Heart right ventricle (tissue), 16 donors: ENCODE measurements around the gene PIK3R2. TPM values are rescaled to one million over a fixed set of nuclear protein-coding genes. Genes with fewer than 3 reads are reported as not detected.

ENCODE experiments used
- ATAC-seq, 8 donors: fragments of 200-7000 bp; cut with Tn5 transposase; one replicate each; pipeline ENCODE4 v1.9.1; 2020; ENCODE audit warnings: mild to moderate bottlenecking in 8 of 8, moderate library complexity in 8 of 8, moderate number of reproducible peaks in 1 of 8
- DNase-seq, 2 donors: peaks; one replicate each; pipeline ENCODE4 v3.0.0-alpha.2; 2020
- H3K27ac ChIP-seq, 10 donors: fragments of 200-600 bp; sonication (generic) in 2 of 10; one replicate each; pipeline versions ENCODE4 v1.5.0 to v1.8.0; 2020 to 2022; ENCODE audit warnings: mild to moderate bottlenecking in 3 of 10
- H3K27me3 ChIP-seq, 7 donors: fragments of 200-600 bp; one replicate each; pipeline ENCODE4 v1.8.0; 2021 to 2022; ENCODE audit warnings: mild to moderate bottlenecking in 2 of 7
- H3K36me3 ChIP-seq, 9 donors: fragments of 200-600 bp; sonication (generic) in 1 of 9; one replicate each; pipeline versions ENCODE4 v1.5.0 to v1.8.0; 2020 to 2022; ENCODE audit warnings: mild to moderate bottlenecking in 2 of 9
- H3K4me1 ChIP-seq, 9 donors: fragments of 200-600 bp; sonication (generic) in 1 of 9; one replicate each; pipeline versions ENCODE4 v1.5.0 to v1.8.0; 2020 to 2022; ENCODE audit warnings: mild to moderate bottlenecking in 4 of 9
- H3K4me3 ChIP-seq, 10 donors: fragments of 200-600 bp; sonication (generic) in 2 of 10; one replicate each; pipeline versions ENCODE4 v1.5.0 to v1.8.0; 2020 to 2022; ENCODE audit warnings: mild to moderate bottlenecking in 7 of 10, moderate library complexity in 2 of 10
- H3K9me3 ChIP-seq, 11 donors: fragments of 200-600 bp in 10 of 11; sonication (generic) in 2 of 11; one replicate each; pipeline versions ENCODE4 v1.5.0 to v1.8.0; 2013 to 2022; ENCODE audit warnings: mild to moderate bottlenecking in 2 of 11, control low read depth in 1 of 11, moderate library complexity in 1 of 11
- WGBS, 2 donors: extraction: QIAGEN DNeasy Blood & Tissue Kit; methylation state at CpG; one replicate each; pipeline ENCODE4 v1.1.7; 2013; ENCODE audit warnings: inconsistent platforms in 1 of 2; 5-methylcytosine and 5-hydroxymethylcytosine counted together
- intact Hi-C, 10 donors: fragments of 100-400 bp; cut with DNase I; formaldehyde crosslinking; loops; one replicate each; pipeline versions ENCODE4 v1.11.1 to v1.14.2; 2022
- polyA plus RNA-seq, 2 donors: library from polyadenylated mRNA; stranded (reverse); fragments of 200-250 nt; gene quantifications; one replicate each; pipeline ENCODE4 v1.2.3, GENCODE V29; 2013
- total RNA-seq, 10 donors: library from RNA; stranded (reverse); fragmentation: NEBNext Ultra II Directional in 3 of 10; extraction: Animal tissue kit (Norgen Biotek cat#: 25700) in 3 of 10; gene quantifications; one replicate each; pipeline versions ENCODE4 v1.2.1 to v1.2.4, GENCODE V29; 2021 to 2023
- TF ChIP-seq, protein P1 (sequence below), 9 donors: fragments of 200-600 bp; sonication (generic) in 2 of 9; IDR thresholded peaks; one replicate each; pipeline versions ENCODE4 v1.5.0 to v1.8.0; 2021 to 2022; ENCODE audit warnings: antibody characterized with exemption in 9 of 9, mild to moderate bottlenecking in 5 of 9, moderate library complexity in 1 of 9
- donor health status: Arrhythmogenic right ventricular cardiomyopathy.
- donor health status: ischemic (EF 13 %, LVEDD 7.1; RV severe dilation, severe dysfunction).
- donor health status: healthy with polysubstance abuse.
- donor health status: DM: no; HTN: yes; CAD: no.
- donor health status: DM: no; HTN: no; CAD: no.
- donor health status: ischemic (EF 25% LVEDD 6.9; RV normal size, moderate dysfunction).
- donor health status: ischemic (EF 25% LVEDD 5.7; RV mildly dilated, moderate dysfunction).
- donor health status: healthy.
- donor health status: DM: yes; HTN: yes; CAD: no.
- donor health status: Ischemic cardiomyopathy.
- donor health status: ischemic (EF 35%, LVEDD 5.7; RV mildly dilated, moderate dysfunction).
- donor health status: nonischemic (EF 11% LVEDD 7.7; RV severe dilation, severe dysfunction).
- donor health status: DM: yes; HTN: yes; CAD: no.
- donor health status: PGD.
- donor health status: ischemic (EF 29% LVEDD 5.4; RV normal size, mild dysfunction).
- donor health status: nonischemic (EF 23%, LVEDD 6.1; RV moderate dilation, normal function).

Gene PIK3R2
- total and polyA plus RNA-seq, 12 donors, result 2.3 to 29.1 (median 21.7) TPM

DNA sequence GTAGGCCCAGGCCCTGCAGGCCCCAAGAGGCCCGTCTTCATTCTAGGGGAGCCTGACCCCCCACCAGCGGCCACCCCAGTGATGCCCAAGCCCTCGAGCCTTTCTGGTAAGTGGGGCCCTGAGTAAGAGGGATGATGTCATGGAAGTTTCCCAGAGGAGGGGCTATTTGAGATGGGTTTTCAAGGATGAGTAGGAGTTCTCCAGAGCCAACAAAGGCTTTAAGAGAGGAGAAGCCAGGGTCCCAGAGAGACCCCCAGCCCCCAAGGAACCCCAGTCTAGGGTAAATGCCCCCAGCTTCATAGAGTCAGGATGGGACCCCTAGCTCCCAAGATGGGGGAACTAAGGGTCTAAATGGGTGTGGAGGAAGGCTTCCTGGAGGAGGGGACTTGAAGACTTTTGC, 9.1 kb upstream of the PIK3R2 start:
- ATAC-seq (no peak), DNase-seq (no peak)
- TF ChIP-seq, protein P1, sequence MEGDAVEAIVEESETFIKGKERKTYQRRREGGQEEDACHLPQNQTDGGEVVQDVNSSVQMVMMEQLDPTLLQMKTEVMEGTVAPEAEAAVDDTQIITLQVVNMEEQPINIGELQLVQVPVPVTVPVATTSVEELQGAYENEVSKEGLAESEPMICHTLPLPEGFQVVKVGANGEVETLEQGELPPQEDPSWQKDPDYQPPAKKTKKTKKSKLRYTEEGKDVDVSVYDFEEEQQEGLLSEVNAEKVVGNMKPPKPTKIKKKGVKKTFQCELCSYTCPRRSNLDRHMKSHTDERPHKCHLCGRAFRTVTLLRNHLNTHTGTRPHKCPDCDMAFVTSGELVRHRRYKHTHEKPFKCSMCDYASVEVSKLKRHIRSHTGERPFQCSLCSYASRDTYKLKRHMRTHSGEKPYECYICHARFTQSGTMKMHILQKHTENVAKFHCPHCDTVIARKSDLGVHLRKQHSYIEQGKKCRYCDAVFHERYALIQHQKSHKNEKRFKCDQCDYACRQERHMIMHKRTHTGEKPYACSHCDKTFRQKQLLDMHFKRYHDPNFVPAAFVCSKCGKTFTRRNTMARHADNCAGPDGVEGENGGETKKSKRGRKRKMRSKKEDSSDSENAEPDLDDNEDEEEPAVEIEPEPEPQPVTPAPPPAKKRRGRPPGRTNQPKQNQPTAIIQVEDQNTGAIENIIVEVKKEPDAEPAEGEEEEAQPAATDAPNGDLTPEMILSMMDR (IDR thresholded peaks at IDR 0.05), result no peak
- Histone ChIP-seq H3K4me1 (no peaks in the 10 kb centered on the region), H3K27me3 (no peaks in the 10 kb centered on the region), H3K36me3 (peaks cover 0 to 94% (median 37%) of the 10 kb centered on the region in 9 donors), H3K27ac (no peak overlapping the region), H3K4me3 (no peak overlapping the region), H3K9me3 (no peaks in the 10 kb centered on the region)
- 92 to 96% methylated on average over 3 of the region's 3 CpGs for WGBS, 2 donors
- intact Hi-C loops, result no loop called here

DNA sequence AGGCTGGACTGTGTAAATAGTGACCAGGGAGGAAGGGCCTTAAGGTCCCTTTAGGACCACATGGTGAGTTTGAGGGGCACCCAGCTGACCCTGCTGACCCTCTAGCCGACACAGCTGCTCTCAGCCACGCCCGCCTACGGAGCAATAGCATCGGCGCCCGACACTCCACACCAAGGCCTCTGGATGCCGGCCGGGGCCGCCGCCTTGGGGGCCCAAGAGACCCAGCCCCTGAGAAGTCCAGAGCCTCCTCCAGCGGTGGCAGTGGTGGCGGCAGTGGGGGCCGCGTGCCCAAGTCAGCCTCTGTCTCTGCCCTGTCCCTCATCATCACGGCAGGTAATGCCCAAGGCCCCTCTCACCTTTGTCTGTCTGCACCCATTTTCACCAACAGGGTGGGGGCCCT, 8.6 kb upstream of the PIK3R2 start:
- H3K9me3 ChIP-seq, result no peaks in the 10 kb centered on the region
- H3K27me3 ChIP-seq, result no peaks in the 10 kb centered on the region
- no peak overlapping the region for H3K27ac ChIP-seq
- peaks cover 0 to 91% (median 37%) of the 10 kb centered on the region in 9 donors for H3K36me3 ChIP-seq
- 91 to 92% methylated on average over 16 of the region's 16 CpGs for WGBS, 2 donors
- ATAC-seq, result no peak
- intact Hi-C loops, result no loop called here
- TF ChIP-seq, protein P1 (IDR thresholded peaks at IDR 0.05), result no peak
- no peak overlapping the region for H3K4me3 ChIP-seq
- no peak for DNase-seq
- H3K4me1 ChIP-seq, result no peaks in the 10 kb centered on the region

DNA sequence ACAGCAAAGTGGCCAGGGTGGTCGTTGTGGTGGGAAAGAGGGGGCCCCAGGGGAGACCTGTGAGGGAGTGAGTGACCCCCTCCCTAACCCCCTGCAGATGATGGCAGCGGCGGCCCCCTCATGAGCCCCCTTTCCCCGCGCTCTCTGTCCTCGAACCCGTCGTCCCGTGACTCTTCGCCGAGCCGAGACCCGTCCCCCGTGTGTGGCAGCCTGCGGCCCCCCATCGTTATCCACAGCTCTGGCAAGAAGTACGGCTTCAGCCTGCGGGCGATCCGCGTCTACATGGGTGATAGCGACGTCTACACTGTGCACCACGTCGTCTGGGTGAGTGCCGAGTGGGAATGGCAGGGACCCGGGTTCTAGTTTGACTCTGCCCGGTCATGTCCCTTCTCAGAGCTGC, 8.1 kb upstream of the PIK3R2 start:
- Histone ChIP-seq H3K9me3 (no peaks in the 10 kb centered on the region), H3K27me3 (no peaks in the 10 kb centered on the region), H3K4me1 (no peaks in the 10 kb centered on the region), H3K4me3 (no peak overlapping the region), H3K36me3 (peaks cover 0 to 91% (median 37%) of the 10 kb centered on the region in 9 donors), H3K27ac (no peak overlapping the region)
- 97% methylated on average over 28 of the region's 28 CpGs for WGBS, 2 donors
- intact Hi-C loops, result no loop called here
- ATAC-seq (no peak), DNase-seq (no peak)
- TF ChIP-seq, protein P1 (IDR thresholded peaks at IDR 0.05), result no peak

DNA sequence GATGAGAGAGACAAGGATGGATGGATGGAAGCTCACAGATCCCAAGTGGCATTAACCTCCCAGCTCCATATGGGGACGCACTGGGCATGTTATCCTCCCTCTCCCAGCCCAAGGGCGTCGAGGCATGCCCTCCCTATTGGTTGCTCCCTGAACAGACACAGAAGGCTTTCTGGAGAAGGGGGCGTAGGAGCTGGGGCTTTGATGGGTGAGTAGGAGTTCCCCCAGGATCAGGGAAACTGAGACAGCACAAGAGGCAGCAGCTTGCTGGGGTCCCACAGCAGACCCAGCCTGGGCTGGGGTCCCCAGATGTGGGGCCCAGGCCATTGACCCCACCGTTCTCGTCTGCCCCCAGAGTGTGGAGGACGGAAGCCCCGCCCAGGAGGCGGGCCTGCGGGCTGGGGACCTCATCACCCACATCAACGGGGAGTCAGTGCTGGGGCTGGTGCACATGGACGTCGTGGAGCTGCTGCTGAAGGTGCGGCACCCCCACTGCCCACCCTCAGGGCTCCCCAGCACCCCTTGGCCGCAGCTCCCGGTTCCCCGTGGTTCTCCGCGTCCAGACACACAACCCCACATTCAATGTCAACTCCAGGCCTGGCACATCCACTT, 7.5 kb upstream of the PIK3R2 start:
- peaks cover 0 to 90% (median 35%) of the 10 kb centered on the region in 9 donors for H3K36me3 ChIP-seq
- H3K9me3 ChIP-seq, result no peaks in the 10 kb centered on the region
- no peak overlapping the region for H3K27ac ChIP-seq
- DNase-seq, result no peak
- H3K4me1 ChIP-seq, result no peaks in the 10 kb centered on the region
- no peaks in the 10 kb centered on the region for H3K27me3 ChIP-seq
- intact Hi-C loops, result no loop called here
- H3K4me3 ChIP-seq, result no peak overlapping the region
- no peak for ATAC-seq
- TF ChIP-seq, protein P1 (IDR thresholded peaks at IDR 0.05), result no peak
- WGBS, 2 donors, result 95 to 96% methylated on average over 19 of the region's 19 CpGs
